SK-N-SH (cell line): Measurements from ENCODE around the gene LIPJ. TPM values are rescaled to one million over a fixed set of nuclear protein-coding genes. Genes with fewer than 3 reads are reported as not detected.

ENCODE experiments used
- CTCF ChIA-PET: fragments of 300-600, 350-600 bp; formaldehyde crosslinking; extraction: SDS; loops from one replicate; lab custom pipeline; 2021; lab: Yijun Ruan, JAX
- POLR2A ChIA-PET: fragments of 350-600 bp; sonication (Branson Sonifier 250); formaldehyde crosslinking; extraction: SDS; loops from one replicate; lab custom pipeline; 2020; ENCODE audit warnings: antibody characterized with exemption, inconsistent platforms; lab: Yijun Ruan, JAX
- DNase-seq: peaks from one replicate; pipeline ENCODE4 v3.0.0; 2012
- H2AFZ ChIP-seq: fragments of 200-600 bp; sonication (generic); 2 replicates; pipeline ENCODE4 v1.8.1; 2016; ENCODE audit warnings: antibody characterized with exemption, mild to moderate bottlenecking, low read depth
- H3F3A ChIP-seq: fragments of 200-600 bp; sonication (generic); replicated peaks from 2 replicates; pipeline ENCODE3; 2016; ENCODE audit warnings: antibody characterized with exemption, mild to moderate bottlenecking; ENCODE audit not compliant: insufficient read depth
- H3K27ac ChIP-seq, 2 experiments: fragments of 200-500 bp in 1 of 2; fragments of 200-600 bp in 1 of 2; sonication (Bioruptor generic) in 1 of 2; sonication (generic), shearing (Covaris generic) in 1 of 2; 2 replicates each; pipeline versions ENCODE4 v1.5.1 to v1.6.1; 2014 to 2016; ENCODE audit warnings: low read depth in 2 of 2, inconsistent platforms in 1 of 2, low read length in 1 of 2, mild to moderate bottlenecking in 1 of 2, mixed read lengths in 1 of 2
- H3K27me3 ChIP-seq: fragments of 200-600 bp; sonication (generic), shearing (Covaris generic); 2 replicates; pipeline ENCODE4 v1.6.1; 2016; ENCODE audit warnings: mixed run types; ENCODE audit not compliant: insufficient read depth
- H3K36me3 ChIP-seq, 2 experiments: fragments of 200-500 bp in 1 of 2; fragments of 200-600 bp in 1 of 2; sonication (Bioruptor generic) in 1 of 2; sonication (generic) in 1 of 2; replicated peaks in 1 of 2; 2 replicates each; pipeline versions ENCODE3 to v1.5.1; 2014 to 2016; ENCODE audit warnings: low read length in 1 of 2, mild to moderate bottlenecking in 1 of 2; ENCODE audit not compliant: insufficient read depth in 2 of 2, control insufficient read depth in 1 of 2
- H3K4me1 ChIP-seq, 2 experiments: fragments of 200-500 bp in 1 of 2; fragments of 200-600 bp in 1 of 2; sonication (Bioruptor generic) in 1 of 2; sonication (generic), shearing (Covaris generic) in 1 of 2; 2 replicates each; pipeline versions ENCODE4 v1.5.1 to v1.6.1; 2014 to 2016; ENCODE audit warnings: low read depth in 1 of 2, low read length in 1 of 2, mixed run types in 1 of 2; ENCODE audit not compliant: insufficient read depth in 2 of 2, control insufficient read depth in 1 of 2
- H3K4me2 ChIP-seq: fragments of 200-600 bp; sonication (generic), shearing (Covaris generic); 2 replicates; pipeline ENCODE4 v1.6.1; 2017; ENCODE audit warnings: mixed run types
- H3K4me3 ChIP-seq, 2 experiments: fragments of 200-500 bp in 1 of 2; fragments of 200-600 bp in 1 of 2; sonication (Bioruptor generic) in 1 of 2; sonication (generic), shearing (Covaris generic) in 1 of 2; 2 replicates each; pipeline versions ENCODE4 v1.5.1 to v1.8.1; 2014 to 2016; ENCODE audit warnings: low read depth in 2 of 2, inconsistent platforms in 1 of 2, low read length in 1 of 2, mild to moderate bottlenecking in 1 of 2, mixed read lengths in 1 of 2, moderate library complexity in 1 of 2
- H3K79me2 ChIP-seq: fragments of 200-600 bp; sonication (generic); 2 replicates; pipeline ENCODE4 v1.8.1; 2017; ENCODE audit warnings: mild to moderate bottlenecking; ENCODE audit not compliant: insufficient read depth
- H3K9ac ChIP-seq: fragments of 200-600 bp; sonication (generic); 2 replicates; pipeline ENCODE4 v1.6.1; 2017; ENCODE audit warnings: mixed run types
- H3K9me2 ChIP-seq: fragments of 200-600 bp; sonication (generic); 2 replicates; pipeline ENCODE4 v1.6.1; 2017; ENCODE audit warnings: mixed run types
- H3K9me3 ChIP-seq: fragments of 200-600 bp; sonication (generic); 2 replicates; pipeline ENCODE4 v1.6.1; 2017; ENCODE audit warnings: mixed run types, mild to moderate bottlenecking, moderate library complexity
- H4K20me1 ChIP-seq: fragments of 200-600 bp; sonication (generic); 2 replicates; pipeline ENCODE4 v1.6.1; 2017; ENCODE audit warnings: mild to moderate bottlenecking, mixed run types; ENCODE audit not compliant: insufficient read depth
- EP300 ChIP-seq, 2 experiments: IDR thresholded peaks; 2 replicates each; pipeline versions ENCODE4 v1.4.0 to v1.6.1; 2012; ENCODE audit warnings: borderline replicate concordance in 1 of 2, low read depth in 1 of 2, low read length in 1 of 2
- EZH2phosphoT487 ChIP-seq: fragments of 200-600 bp; sonication (generic); IDR thresholded peaks from 2 replicates; pipeline ENCODE4 v1.6.1; 2017; ENCODE audit warnings: low read depth, mixed run types, mild to moderate bottlenecking, antibody characterized with exemption, moderate library complexity, borderline replicate concordance
- FOSL2 ChIP-seq: IDR thresholded peaks from 2 replicates; pipeline ENCODE4 v1.4.0; 2012; ENCODE audit warnings: low read depth, mild to moderate bottlenecking, moderate library complexity, borderline replicate concordance
- FOXM1 ChIP-seq: IDR thresholded peaks from 2 replicates; pipeline ENCODE4 v1.4.0; 2012; ENCODE audit warnings: low read depth, mild to moderate bottlenecking
- GABPA ChIP-seq: IDR thresholded peaks from 2 replicates; pipeline ENCODE4 v1.4.0; 2012; ENCODE audit warnings: low read depth, mild to moderate bottlenecking
- GATA2 ChIP-seq: sonication (generic); formaldehyde crosslinking; IDR thresholded peaks from 2 replicates; pipeline ENCODE4 v1.5.0; 2020; ENCODE audit warnings: mild to moderate bottlenecking, missing genetic modification reagents
- MEF2A ChIP-seq: IDR thresholded peaks from 2 replicates; pipeline ENCODE4 v1.4.0; 2012; ENCODE audit warnings: low read depth, borderline replicate concordance
- MXI1 ChIP-seq: IDR thresholded peaks from 2 replicates; pipeline ENCODE4 v1.6.1; 2012; ENCODE audit warnings: mild to moderate bottlenecking, low read depth, low read length, improper control_type of control experiment
- POLR2AphosphoS5 ChIP-seq: IDR thresholded peaks from 2 replicates; pipeline ENCODE4 v1.6.1; 2012; ENCODE audit warnings: low read depth, low read length
- RCOR1 ChIP-seq: fragments of 150-350 bp; IDR thresholded peaks from 2 replicates; pipeline ENCODE4 v1.6.1; 2017; ENCODE audit warnings: antibody characterized with exemption, low read length
- SIN3A ChIP-seq: IDR thresholded peaks from 2 replicates; pipeline ENCODE4 v1.6.1; 2012; ENCODE audit warnings: low read depth, mild to moderate bottlenecking, low read length, moderate library complexity, borderline replicate concordance
- SMC3 ChIP-seq: IDR thresholded peaks from 2 replicates; pipeline ENCODE4 v1.6.1; 2012; ENCODE audit warnings: low read depth, low read length, improper control_type of control experiment
- TAF1 ChIP-seq: IDR thresholded peaks from 2 replicates; pipeline ENCODE4 v1.6.1; 2012; ENCODE audit warnings: low read depth, mild to moderate bottlenecking, low read length, moderate library complexity, borderline replicate concordance
- TCF12 ChIP-seq: IDR thresholded peaks from 2 replicates; pipeline ENCODE4 v1.4.0; 2012
- TEAD4 ChIP-seq: IDR thresholded peaks from 2 replicates; pipeline ENCODE4 v1.4.0; 2012; ENCODE audit warnings: mild to moderate bottlenecking, borderline replicate concordance; ENCODE audit not compliant: insufficient read depth
- WGBS: methylation state at CpG from one replicate; pipeline ENCODE4 v1.1.6; 2017; ENCODE audit warnings: low lambda C conversion rate; 5-methylcytosine and 5-hydroxymethylcytosine counted together
- polyA plus RNA-seq, 3 experiments: library from polyadenylated mRNA; depleted of rRNA; stranded (reverse); fragments of >200 nt; gene quantifications; 2 replicates each; pipeline ENCODE4 v1.2.3, GENCODE V29; 2012
- TF ChIP-seq, protein P1 (sequence below): IDR thresholded peaks from 2 replicates; pipeline ENCODE4 v1.4.0; 2012; ENCODE audit warnings: low read depth
- TF ChIP-seq, protein P2 (sequence below): IDR thresholded peaks from 2 replicates; pipeline ENCODE4 v1.6.1; 2012; ENCODE audit warnings: mild to moderate bottlenecking, low read depth, low read length, moderate library complexity
- TF ChIP-seq, protein P3 (sequence below): IDR thresholded peaks from 2 replicates; pipeline ENCODE4; 2012
- TF ChIP-seq, protein P4 (sequence below): fragments of 150-350 bp; IDR thresholded peaks from 2 replicates; pipeline ENCODE4 v1.6.1; 2017; ENCODE audit warnings: antibody characterized with exemption, low read length, low read depth, borderline replicate concordance

The LIPJ gene
- polyA plus RNA-seq, 1 of the 3 experiments (the other 2 are of a cell fraction): not detected

DNA sequence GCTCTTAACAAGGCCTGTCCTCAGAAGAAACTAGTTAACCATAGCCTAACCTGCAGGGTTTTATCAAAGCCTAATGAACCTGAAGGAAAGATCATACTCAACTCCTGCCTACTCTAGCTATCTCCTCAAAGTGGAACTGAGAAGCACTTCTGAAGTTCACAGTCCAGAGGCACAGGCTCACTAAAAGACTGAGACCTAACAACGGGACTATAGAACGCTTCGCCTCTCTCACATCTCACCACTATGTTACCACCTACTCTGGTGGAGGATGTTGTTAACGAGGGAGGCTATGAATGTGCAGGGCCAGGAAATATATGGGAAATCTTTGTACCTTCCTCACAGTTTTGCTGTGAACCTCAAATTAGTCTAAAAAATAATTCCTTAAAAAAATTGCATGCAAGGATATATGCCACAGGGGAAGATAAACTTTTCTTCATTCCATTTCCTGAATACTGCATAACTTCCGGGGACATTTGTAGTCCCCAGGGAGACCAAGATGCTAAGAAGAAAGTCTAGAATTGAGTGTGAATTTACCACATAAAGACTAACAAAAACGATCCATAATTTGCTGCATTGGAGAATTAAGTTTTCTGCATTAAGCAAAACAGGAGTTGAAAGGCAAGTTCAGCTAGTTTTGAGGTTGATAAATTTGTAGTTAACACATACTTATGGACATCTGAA, 21.6 kb downstream of the LIPJ start:
- Histone ChIP-seq H2AFZ (no peak overlapping the region), H3K4me2 (no peak overlapping the region), H3K79me2 (no peaks in the 10 kb centered on the region), H3K9me3 (no peaks in the 10 kb centered on the region), H3K9me2 (no peaks in the 10 kb centered on the region), H4K20me1 (no peaks in the 10 kb centered on the region), H3K27ac (no peak overlapping the region), H3K27me3 (no peaks in the 10 kb centered on the region), H3K4me3 (no peak overlapping the region), H3K9ac (no peak overlapping the region), H3K36me3 (no peaks in the 10 kb centered on the region), H3F3A (no peaks in the 10 kb centered on the region), H3K4me1 (peaks cover 0 to 8% of the 10 kb centered on the region in 2 experiments; a peak in 1 of 4 replicates)
- ChIA-PET POLR2A (no interaction called here), CTCF (interaction anchor here (1.0 kb wide), 1 partner anchor 202 kb away, joined by 5 read pairs; no protein-coding TSS in a partner anchor)
- DNase-seq: no peak
- TF ChIP-seq, protein P1, sequence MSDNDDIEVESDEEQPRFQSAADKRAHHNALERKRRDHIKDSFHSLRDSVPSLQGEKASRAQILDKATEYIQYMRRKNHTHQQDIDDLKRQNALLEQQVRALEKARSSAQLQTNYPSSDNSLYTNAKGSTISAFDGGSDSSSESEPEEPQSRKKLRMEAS: no peak
- TF ChIP-seq EZH2phosphoT487 (no peak), GABPA (no peak), MXI1 (no peak), SMC3 (no peak), MEF2A (no peak), FOSL2 (no peak), EP300 (IDR thresholded peaks at IDR 0.05; ENCODE audit: borderline replicate concordance in 1 of 2, low read depth in 1 of 2, low read length in 1 of 2) (no peak), POLR2AphosphoS5 (no peak), TAF1 (no peak)
- TF ChIP-seq, protein P2, sequence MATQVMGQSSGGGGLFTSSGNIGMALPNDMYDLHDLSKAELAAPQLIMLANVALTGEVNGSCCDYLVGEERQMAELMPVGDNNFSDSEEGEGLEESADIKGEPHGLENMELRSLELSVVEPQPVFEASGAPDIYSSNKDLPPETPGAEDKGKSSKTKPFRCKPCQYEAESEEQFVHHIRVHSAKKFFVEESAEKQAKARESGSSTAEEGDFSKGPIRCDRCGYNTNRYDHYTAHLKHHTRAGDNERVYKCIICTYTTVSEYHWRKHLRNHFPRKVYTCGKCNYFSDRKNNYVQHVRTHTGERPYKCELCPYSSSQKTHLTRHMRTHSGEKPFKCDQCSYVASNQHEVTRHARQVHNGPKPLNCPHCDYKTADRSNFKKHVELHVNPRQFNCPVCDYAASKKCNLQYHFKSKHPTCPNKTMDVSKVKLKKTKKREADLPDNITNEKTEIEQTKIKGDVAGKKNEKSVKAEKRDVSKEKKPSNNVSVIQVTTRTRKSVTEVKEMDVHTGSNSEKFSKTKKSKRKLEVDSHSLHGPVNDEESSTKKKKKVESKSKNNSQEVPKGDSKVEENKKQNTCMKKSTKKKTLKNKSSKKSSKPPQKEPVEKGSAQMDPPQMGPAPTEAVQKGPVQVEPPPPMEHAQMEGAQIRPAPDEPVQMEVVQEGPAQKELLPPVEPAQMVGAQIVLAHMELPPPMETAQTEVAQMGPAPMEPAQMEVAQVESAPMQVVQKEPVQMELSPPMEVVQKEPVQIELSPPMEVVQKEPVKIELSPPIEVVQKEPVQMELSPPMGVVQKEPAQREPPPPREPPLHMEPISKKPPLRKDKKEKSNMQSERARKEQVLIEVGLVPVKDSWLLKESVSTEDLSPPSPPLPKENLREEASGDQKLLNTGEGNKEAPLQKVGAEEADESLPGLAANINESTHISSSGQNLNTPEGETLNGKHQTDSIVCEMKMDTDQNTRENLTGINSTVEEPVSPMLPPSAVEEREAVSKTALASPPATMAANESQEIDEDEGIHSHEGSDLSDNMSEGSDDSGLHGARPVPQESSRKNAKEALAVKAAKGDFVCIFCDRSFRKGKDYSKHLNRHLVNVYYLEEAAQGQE: no peak
- TF ChIP-seq, protein P3, sequence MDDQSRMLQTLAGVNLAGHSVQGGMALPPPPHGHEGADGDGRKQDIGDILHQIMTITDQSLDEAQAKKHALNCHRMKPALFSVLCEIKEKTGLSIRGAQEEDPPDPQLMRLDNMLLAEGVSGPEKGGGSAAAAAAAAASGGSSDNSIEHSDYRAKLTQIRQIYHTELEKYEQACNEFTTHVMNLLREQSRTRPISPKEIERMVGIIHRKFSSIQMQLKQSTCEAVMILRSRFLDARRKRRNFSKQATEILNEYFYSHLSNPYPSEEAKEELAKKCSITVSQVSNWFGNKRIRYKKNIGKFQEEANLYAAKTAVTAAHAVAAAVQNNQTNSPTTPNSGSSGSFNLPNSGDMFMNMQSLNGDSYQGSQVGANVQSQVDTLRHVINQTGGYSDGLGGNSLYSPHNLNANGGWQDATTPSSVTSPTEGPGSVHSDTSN: no peak
- 91% methylated on average over 6 of the region's 6 CpGs for WGBS

DNA sequence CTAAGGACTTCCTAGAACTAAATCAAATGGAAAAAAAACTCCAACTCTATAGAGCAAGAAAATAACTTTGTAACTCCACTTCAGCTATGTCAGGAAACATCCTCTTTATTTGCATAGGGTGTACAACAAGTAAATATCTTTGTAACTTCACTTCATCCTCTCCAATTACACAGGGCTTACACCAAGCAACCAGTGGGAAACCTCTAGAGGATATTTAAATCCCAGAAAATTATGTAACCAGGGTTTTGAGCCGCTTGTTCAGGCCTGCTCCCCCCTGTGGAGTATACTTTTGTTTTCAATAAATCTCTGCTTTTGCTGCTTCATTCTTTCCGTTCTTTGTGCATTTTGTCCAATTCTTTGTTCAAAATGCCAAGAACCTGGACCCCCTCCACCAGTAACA, 22.2 kb downstream of the LIPJ start:
- 69% methylated on average over 2 of the region's 2 CpGs for WGBS
- Histone ChIP-seq H3F3A (no peaks in the 10 kb centered on the region), H3K9ac (no peak overlapping the region), H3K27me3 (no peaks in the 10 kb centered on the region), H3K9me3 (no peaks in the 10 kb centered on the region), H3K4me3 (no peak overlapping the region), H3K79me2 (no peaks in the 10 kb centered on the region), H3K4me1 (peaks cover 0 to 8% of the 10 kb centered on the region in 2 experiments; a peak in 1 of 4 replicates), H3K4me2 (no peak overlapping the region), H2AFZ (no peak overlapping the region), H3K36me3 (no peaks in the 10 kb centered on the region), H3K9me2 (no peaks in the 10 kb centered on the region), H4K20me1 (no peaks in the 10 kb centered on the region), H3K27ac (no peak overlapping the region)
- ChIA-PET POLR2A (no interaction called here), CTCF (interaction anchor here (1.0 kb wide), 1 partner anchor 202 kb away, joined by 5 read pairs; no protein-coding TSS in a partner anchor)
- DNase-seq: no peak
- TF ChIP-seq, protein P1: no peak
- no peak for TF ChIP-seq TEAD4
- TF ChIP-seq, protein P4, sequence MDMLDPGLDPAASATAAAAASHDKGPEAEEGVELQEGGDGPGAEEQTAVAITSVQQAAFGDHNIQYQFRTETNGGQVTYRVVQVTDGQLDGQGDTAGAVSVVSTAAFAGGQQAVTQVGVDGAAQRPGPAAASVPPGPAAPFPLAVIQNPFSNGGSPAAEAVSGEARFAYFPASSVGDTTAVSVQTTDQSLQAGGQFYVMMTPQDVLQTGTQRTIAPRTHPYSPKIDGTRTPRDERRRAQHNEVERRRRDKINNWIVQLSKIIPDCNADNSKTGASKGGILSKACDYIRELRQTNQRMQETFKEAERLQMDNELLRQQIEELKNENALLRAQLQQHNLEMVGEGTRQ: no peak
- no peak for TF ChIP-seq RCOR1
- no peak for TF ChIP-seq MEF2A
- no peak for TF ChIP-seq TCF12
- no peak for TF ChIP-seq TAF1
- no peak for TF ChIP-seq FOXM1
- no peak for TF ChIP-seq GATA2 (CRISPR knock-in tag)
- TF ChIP-seq SIN3A: no peak
